ENCODE measurements around the gene ARHGAP21.

The ARHGAP21 gene

GRCh38 chr10:24697080-24697479 lies 26.6 kb downstream of the ARHGAP21 start:
- no peak overlapping the region for H3K4me2 ChIP-seq
- H3K9ac ChIP-seq = no peak overlapping the region
- H3K27ac ChIP-seq = no peak overlapping the region
- H3K9me3 ChIP-seq = no peaks in the 10 kb centered on the region; the same call in 1 of the 2 replicates
- H4K20me1 ChIP-seq = peaks cover 26% of the 10 kb centered on the region; the same call in 1 of the 2 replicates
- no peaks in the 10 kb centered on the region for H3K27me3 ChIP-seq
- TF ChIP-seq Cebpa-rat (IDR thresholded peaks at IDR 0.05) = no peak
- H3K4me1 ChIP-seq = peaks cover 7% of the 10 kb centered on the region; the same call in 1 of the 2 replicates
- H3K4me3 ChIP-seq = no peak overlapping the region
- no peaks in the 10 kb centered on the region for H3K36me3 ChIP-seq

DNA sequence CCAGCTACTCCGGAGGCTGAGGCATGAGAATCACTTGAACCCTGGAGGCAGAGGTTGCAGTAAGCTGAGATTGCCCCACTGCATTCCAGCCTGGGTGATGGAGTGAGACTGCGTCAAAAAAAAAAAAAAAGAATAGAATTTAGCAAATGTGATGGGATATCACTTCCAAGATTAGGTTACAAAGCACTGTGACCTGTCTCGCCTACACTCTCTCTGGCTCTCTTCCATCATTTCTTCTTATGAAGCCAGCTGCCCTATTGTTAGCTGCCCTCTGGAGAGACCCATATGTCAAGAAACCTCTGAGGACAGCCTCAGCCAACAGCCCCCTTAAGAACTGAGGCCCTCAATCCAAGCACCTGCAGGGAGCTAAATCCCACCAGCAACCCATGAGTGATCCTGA lies 28.2 kb downstream of the ARHGAP21 start:
- Histone ChIP-seq H3K9ac (no peak overlapping the region), H3K4me2 (no peak overlapping the region), H4K20me1 (peaks cover 20% of the 10 kb centered on the region; the same call in 1 of the 2 replicates), H3K4me1 (no peaks in the 10 kb centered on the region), H3K36me3 (no peaks in the 10 kb centered on the region), H3K9me3 (no peaks in the 10 kb centered on the region; the same call in 1 of the 2 replicates), H3K27ac (no peak overlapping the region), H3K4me3 (no peak overlapping the region), H3K27me3 (no peaks in the 10 kb centered on the region)
- TF ChIP-seq Cebpa-rat (IDR thresholded peaks at IDR 0.05) = no peak

- peaks cover 20% of the 10 kb centered on the region; the same call in 1 of the 2 replicates for H4K20me1 ChIP-seq
- no peaks in the 10 kb centered on the region; the same call in 1 of the 2 replicates for H3K9me3 ChIP-seq
- TF ChIP-seq Cebpa-rat (IDR thresholded peaks at IDR 0.05) = no peak
Observed at GRCh38 chr10:24694086-24694485, 29.6 kb downstream of the ARHGAP21 start.

DNA sequence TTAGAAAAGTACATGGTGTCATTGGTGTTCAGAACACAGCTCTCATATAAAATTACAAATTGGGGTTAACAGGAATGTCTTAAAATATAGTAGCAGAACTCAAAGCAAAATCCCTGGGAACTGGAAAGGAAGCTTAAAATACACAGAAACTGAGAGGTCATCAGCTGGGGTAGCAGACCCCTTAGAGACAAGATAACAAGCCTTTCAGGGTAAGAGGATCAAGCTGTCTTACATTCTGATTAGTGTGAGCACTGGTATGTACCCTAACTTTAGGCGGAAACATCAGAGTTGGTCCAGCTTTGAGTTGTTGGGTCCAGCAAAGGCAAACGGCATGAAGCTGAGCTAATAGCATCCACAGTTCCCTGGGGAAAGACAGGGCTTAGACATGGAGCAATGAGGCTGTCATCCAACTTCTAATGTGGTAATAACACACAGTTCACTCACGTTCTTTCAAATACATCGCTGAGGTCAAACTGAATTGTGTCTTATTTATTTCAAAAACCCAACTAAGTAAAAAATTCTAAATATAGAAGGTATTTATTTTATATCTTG lies 32.6 kb downstream of the ARHGAP21 start:
- no peaks in the 10 kb centered on the region for H3K36me3 ChIP-seq
- H3K27me3 ChIP-seq = no peaks in the 10 kb centered on the region
- H3K4me3 ChIP-seq = no peak overlapping the region
- H3K9ac ChIP-seq = no peak overlapping the region
- H3K9me3 ChIP-seq = no peaks in the 10 kb centered on the region
- peaks cover 9% of the 10 kb centered on the region; the same call in 1 of the 2 replicates for H4K20me1 ChIP-seq
- H3K4me2 ChIP-seq = no peak overlapping the region
- no peak for TF ChIP-seq Cebpa-rat (IDR thresholded peaks at IDR 0.05)
- no peaks in the 10 kb centered on the region for H3K4me1 ChIP-seq
- no peak overlapping the region for H3K27ac ChIP-seq

More at GRCh38 chr10:24694086-24694485, 29.6 kb downstream of the ARHGAP21 start:
- Histone ChIP-seq H3K4me1 (no peaks in the 10 kb centered on the region), H3K4me3 (no peak overlapping the region), H3K27ac (no peak overlapping the region), H3K27me3 (no peaks in the 10 kb centered on the region), H3K9ac (no peak overlapping the region), H3K4me2 (no peak overlapping the region), H3K36me3 (no peaks in the 10 kb centered on the region)

GRCh38 chr10:24685958-24686540 lies 37.6 kb downstream of the ARHGAP21 start:
- H3K4me2 ChIP-seq = no peak overlapping the region
- no peak overlapping the region for H3K27ac ChIP-seq
- no peak for TF ChIP-seq Cebpa-rat (IDR thresholded peaks at IDR 0.05)

GRCh38 chr10:24683554-24683953 lies 40.1 kb downstream of the ARHGAP21 start:
- Histone ChIP-seq H3K27ac (no peak overlapping the region), H3K9me3 (peaks cover 10% of the 10 kb centered on the region), H4K20me1 (no peaks in the 10 kb centered on the region), H3K4me3 (no peak overlapping the region), H3K27me3 (no peaks in the 10 kb centered on the region), H3K9ac (no peak overlapping the region), H3K36me3 (0 out of 2 replicates have a peak, but pooled peaks cover 8% of the 10 kb centered on the region), H3K4me2 (no peak overlapping the region), H3K4me1 (no peaks in the 10 kb centered on the region)
- TF ChIP-seq Cebpa-rat (IDR thresholded peaks at IDR 0.05) = no peak

More at GRCh38 chr10:24685958-24686540, 37.6 kb downstream of the ARHGAP21 start:
- H3K9me3 ChIP-seq = no peaks in the 10 kb centered on the region
- H3K9ac ChIP-seq = no peak overlapping the region
- no peaks in the 10 kb centered on the region; the same call in 1 of the 2 replicates for H4K20me1 ChIP-seq
- no peak overlapping the region for H3K4me3 ChIP-seq
- no peaks in the 10 kb centered on the region for H3K27me3 ChIP-seq
- H3K36me3 ChIP-seq = no peaks in the 10 kb centered on the region
- H3K4me1 ChIP-seq = no peaks in the 10 kb centered on the region

GRCh38 chr10:24681572-24682088 lies 42.1 kb downstream of the ARHGAP21 start:
- H3K9ac ChIP-seq = no peak overlapping the region
- no peak for TF ChIP-seq Cebpa-rat (IDR thresholded peaks at IDR 0.05)
- H3K4me2 ChIP-seq = no peak overlapping the region
- H3K27me3 ChIP-seq = no peaks in the 10 kb centered on the region
- H3K27ac ChIP-seq = no peak overlapping the region
- H3K9me3 ChIP-seq = peaks cover 14% of the 10 kb centered on the region
- H3K4me3 ChIP-seq = no peak overlapping the region
- 0 out of 2 replicates have a peak, but pooled peaks cover 8% of the 10 kb centered on the region for H3K36me3 ChIP-seq
- H3K4me1 ChIP-seq = no peaks in the 10 kb centered on the region
- no peaks in the 10 kb centered on the region for H4K20me1 ChIP-seq

GRCh38 chr10:24680647-24681524 lies 42.8 kb downstream of the ARHGAP21 start:
- Histone ChIP-seq H3K9ac (no peak overlapping the region), H3K27ac (no peak overlapping the region), H3K36me3 (0 out of 2 replicates have a peak, but pooled peaks cover 8% of the 10 kb centered on the region), H3K27me3 (no peaks in the 10 kb centered on the region), H4K20me1 (peaks cover 2% of the 10 kb centered on the region; the same call in 1 of the 2 replicates), H3K4me1 (no peaks in the 10 kb centered on the region), H3K4me3 (no peak overlapping the region), H3K9me3 (peaks cover 14% of the 10 kb centered on the region), H3K4me2 (no peak overlapping the region)
- no peak for TF ChIP-seq Cebpa-rat (IDR thresholded peaks at IDR 0.05)

- peaks cover 9% of the 10 kb centered on the region; the same call in 1 of the 2 replicates for H4K20me1 ChIP-seq
- H3K27ac ChIP-seq = no peak overlapping the region
- TF ChIP-seq Cebpa-rat (IDR thresholded peaks at IDR 0.05) = no peak
- H3K9me3 ChIP-seq = peaks cover 14% of the 10 kb centered on the region
- H3K4me2 ChIP-seq = no peak overlapping the region
- 0 out of 2 replicates have a peak, but pooled peaks cover 8% of the 10 kb centered on the region for H3K36me3 ChIP-seq
- H3K27me3 ChIP-seq = no peaks in the 10 kb centered on the region
- no peak overlapping the region for H3K4me3 ChIP-seq
- no peak overlapping the region for H3K9ac ChIP-seq
- no peaks in the 10 kb centered on the region for H3K4me1 ChIP-seq
Observed at GRCh38 chr10:24678757-24679156, 44.9 kb downstream of the ARHGAP21 start.

Data from BLaER1 (cell line).